SKM-1 treated with dmso at 0.1 percent for 144 hours (cell line): ENCODE results near the gene PLD6.

ENCODE experiments used
- DNase-seq: peaks from one replicate; lab custom pipeline; 2025; ENCODE audit not compliant: unreplicated experiment; lab: John Stamatoyannopoulos, UW

The PLD6 gene

GRCh38 chr17:17156511-17156910 lies 49.6 kb downstream of the PLD6 start:
- DNase-seq = no peak

GRCh38 chr17:17156107-17156506 lies 50.0 kb downstream of the PLD6 start:
- DNase-seq = no peak

GRCh38 chr17:17155568-17155967 lies 50.6 kb downstream of the PLD6 start:
- DNase-seq = no peak

- no peak for DNase-seq
These were observed 51.2 kb downstream of the PLD6 start for GRCh38 chr17:17154981-17155380.

GRCh38 chr17:17154556-17154955 lies 51.6 kb downstream of the PLD6 start:
- no peak for DNase-seq

GRCh38 chr17:17153709-17154108 lies 52.4 kb downstream of the PLD6 start:
- no peak for DNase-seq

- peak; percentile 2 for DNase-seq
These were observed 53.1 kb downstream of the PLD6 start for GRCh38 chr17:17153071-17153470.

GRCh38 chr17:17152385-17152784 lies 53.7 kb downstream of the PLD6 start:
- DNase-seq = no peak

- DNase-seq = no peak
These were observed 54.2 kb downstream of the PLD6 start for GRCh38 chr17:17151962-17152361.

GRCh38 chr17:17151541-17151940 lies 54.6 kb downstream of the PLD6 start:
- no peak for DNase-seq

- no peak for DNase-seq
These were observed 55.1 kb downstream of the PLD6 start for GRCh38 chr17:17151055-17151454.
